22Rv1 (cell line): ENCODE results near the gene CALHM6.

ENCODE experiments used
- CTCF ChIP-seq: fragments of 450-650 bp; IDR thresholded peaks from 2 replicates; pipeline ENCODE4 v1.5.1; 2017; ENCODE audit warnings: mild to moderate bottlenecking
- ZFX ChIP-seq: fragments of 450-650 bp; IDR thresholded peaks from 2 replicates; pipeline ENCODE4 v1.6.1; 2017; ENCODE audit warnings: antibody characterized with exemption, borderline replicate concordance

- TF ChIP-seq CTCF (no peak), ZFX (no peak)
Measured at GRCh38 chr6:116433206-116433712, 27.9 kb upstream of the CALHM6 start.
